ENCODE results near the gene GRM5. TPM values are rescaled to one million over a fixed set of nuclear protein-coding genes. Genes with fewer than 3 reads are reported as not detected.

Gene GRM5
- total and polyA plus RNA-seq, 4 donors, result not detected

DNA sequence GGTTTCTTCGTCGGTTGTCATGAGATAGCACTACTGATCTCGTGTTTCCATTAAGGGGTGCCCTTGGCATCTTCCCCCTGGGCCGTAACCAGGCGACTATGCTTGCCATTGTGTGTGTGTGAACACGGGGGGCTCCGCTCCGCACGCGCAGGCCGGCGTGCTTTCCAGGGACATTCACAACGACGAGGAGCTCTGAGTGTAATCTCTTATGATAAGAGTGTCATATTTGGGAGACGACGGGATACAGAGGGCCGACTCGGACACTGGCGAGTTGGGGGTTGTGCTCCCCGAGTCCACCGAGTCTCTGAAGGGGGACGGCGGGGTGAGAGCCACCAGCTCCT lies 557.4 kb downstream of the GRM5 start:
- peaks cover 3 to 10% (median 5%) of the 10 kb centered on the region in 4 donors for H3K27me3 ChIP-seq (ENCODE audit: control insufficient read depth in 4 of 4, insufficient read depth in 4 of 4, low read length in 3 of 4)
- no peak for TF ChIP-seq HNF4G (IDR thresholded peaks at IDR 0.05)
- no peak for TF ChIP-seq HNF4A (conservative IDR thresholded peaks at IDR 0.05)
- TF ChIP-seq GABPA (IDR thresholded peaks at IDR 0.05 in 1 of 2, conservative IDR thresholded peaks at IDR 0.05 in 1 of 2), result no peak
- H3K36me3 ChIP-seq (ENCODE audit: control insufficient read depth in 4 of 4, insufficient read depth in 3 of 4, low read depth in 1 of 4, low read length in 3 of 4), result no peaks in the 10 kb centered on the region
- peaks cover 5 to 17% (median 10%) of the 10 kb centered on the region in 4 donors for H3K4me1 ChIP-seq (ENCODE audit: control insufficient read depth in 4 of 4, insufficient read depth in 4 of 4, low read length in 3 of 4)
- no peak overlapping the region for H3K9ac ChIP-seq (ENCODE audit: low read depth in 1 of 2, low read length in 2 of 2)
- H3K9me3 ChIP-seq (ENCODE audit: control insufficient read depth in 4 of 4, low read length in 3 of 4), result no peaks in the 10 kb centered on the region
- 8% methylated on average over 23 of the region's 23 CpGs for WGBS
- H3K4me3 ChIP-seq (ENCODE audit: low read depth in 1 of 3, low read length in 3 of 3), result peak overlapping the region in 1 of 3 donors; percentile 42
- H3K27ac ChIP-seq (ENCODE audit: low read depth in 1 of 2, low read length in 2 of 2), result no peak overlapping the region
- DNase-seq (ENCODE audit: low spot score), result no peak

- Histone ChIP-seq H3K4me3 (ENCODE audit: low read depth in 1 of 3, low read length in 3 of 3) (no peak overlapping the region), H3K27ac (ENCODE audit: low read depth in 1 of 2, low read length in 2 of 2) (no peak overlapping the region), H3K27me3 (ENCODE audit: control insufficient read depth in 4 of 4, insufficient read depth in 4 of 4, low read length in 3 of 4) (peaks cover 3 to 10% (median 5%) of the 10 kb centered on the region in 4 donors), H3K9me3 (ENCODE audit: control insufficient read depth in 4 of 4, low read length in 3 of 4) (no peaks in the 10 kb centered on the region), H3K36me3 (ENCODE audit: control insufficient read depth in 4 of 4, insufficient read depth in 3 of 4, low read depth in 1 of 4, low read length in 3 of 4) (no peaks in the 10 kb centered on the region), H3K4me1 (ENCODE audit: control insufficient read depth in 4 of 4, insufficient read depth in 4 of 4, low read length in 3 of 4) (peaks cover 5 to 17% (median 10%) of the 10 kb centered on the region in 4 donors), H3K9ac (ENCODE audit: low read depth in 1 of 2, low read length in 2 of 2) (no peak overlapping the region)
- WGBS, result 43% methylated on average over 11 of the region's 11 CpGs
- no peak for DNase-seq (ENCODE audit: low spot score)
- TF ChIP-seq GABPA (IDR thresholded peaks at IDR 0.05 in 1 of 2, conservative IDR thresholded peaks at IDR 0.05 in 1 of 2) (no peak), ZBTB33 (IDR thresholded peaks at IDR 0.05) (no peak), TAF1 (conservative IDR thresholded peaks at IDR 0.05) (no peak), HNF4A (conservative IDR thresholded peaks at IDR 0.05) (no peak), CTCF (IDR thresholded peaks at IDR 0.05; ENCODE audit: low read depth, low read length, missing input control) (no peak), RXRA (IDR thresholded peaks at IDR 0.05) (no peak), YY1 (IDR thresholded peaks at IDR 0.05) (no peak), HNF4G (IDR thresholded peaks at IDR 0.05) (no peak), EGR1 (IDR thresholded peaks at IDR 0.05; ENCODE audit: low read depth in 2 of 2) (no peak), ATF3 (IDR thresholded peaks at IDR 0.05) (no peak), NR2F2 (IDR thresholded peaks at IDR 0.05) (no peak), FOXA2 (IDR thresholded peaks at IDR 0.05) (no peak), JUND (IDR thresholded peaks at IDR 0.05) (no peak), FOXA1 (IDR thresholded peaks at IDR 0.05) (no peak), SP1 (IDR thresholded peaks at IDR 0.05) (no peak)
- TF ChIP-seq, protein P1, sequence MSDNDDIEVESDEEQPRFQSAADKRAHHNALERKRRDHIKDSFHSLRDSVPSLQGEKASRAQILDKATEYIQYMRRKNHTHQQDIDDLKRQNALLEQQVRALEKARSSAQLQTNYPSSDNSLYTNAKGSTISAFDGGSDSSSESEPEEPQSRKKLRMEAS (IDR thresholded peaks at IDR 0.05), result no peak
Measured at GRCh38 chr11:88507771-88508417, 557.9 kb downstream of the GRM5 start.
